Panc1 (cell line): ENCODE measurements around the gene IRF2BP1. TPM values are rescaled to one million over a fixed set of nuclear protein-coding genes. Genes with fewer than 3 reads are reported as not detected.

Experiments
- ATAC-seq: fragments of 200-7000 bp; cut with Tn5 transposase; 2 replicates; pipeline ENCODE4 v1.9.1; 2020; ENCODE audit warnings: mild to moderate bottlenecking, moderate library complexity
- BruUV-seq: library from RNA; stranded (reverse); fragments of 400-500 nt; replicated peaks from 2 replicates; lab custom pipeline; 2021; lab: Mats Ljungman, UMichigan
- CTCF ChIA-PET: fragments of 300-600 bp; sonication (Branson Sonifier 250); formaldehyde crosslinking; loops from one replicate; lab custom pipeline; 2022; ENCODE audit warnings: antibody characterized with exemption; lab: Charles Lee
- POLR2A ChIA-PET: fragments of 300-600 bp; sonication (Branson Sonifier 250); formaldehyde crosslinking; loops from one replicate; lab custom pipeline; 2022; ENCODE audit warnings: antibody characterized with exemption; lab: Charles Lee
- DNase-seq: peaks from one replicate; pipeline ENCODE4 v3.0.0-alpha.2; 2010; ENCODE audit warnings: low read depth, low spot score
- H3K27ac ChIP-seq: 2 replicates; pipeline ENCODE4 v1.5.1; 2011; ENCODE audit warnings: mild to moderate bottlenecking, low read length, inconsistent platforms
- H3K27me3 ChIP-seq: fragments of 200-500 bp; sonication (Bioruptor generic); 2 replicates; pipeline ENCODE4 v1.6.0; 2014; ENCODE audit warnings: low read length, inconsistent platforms; ENCODE audit not compliant: control insufficient read depth, insufficient read depth
- H3K36me3 ChIP-seq: fragments of 200-500 bp; sonication (Bioruptor generic); 2 replicates; pipeline ENCODE4 v1.5.1; 2014; ENCODE audit warnings: inconsistent platforms, mild to moderate bottlenecking, low read length, moderate library complexity; ENCODE audit not compliant: control insufficient read depth, insufficient read depth
- H3K4me1 ChIP-seq: 2 replicates; pipeline ENCODE4 v1.5.1; 2011; ENCODE audit warnings: inconsistent platforms, mild to moderate bottlenecking, low read length, moderate library complexity; ENCODE audit not compliant: control insufficient read depth, insufficient read depth
- H3K4me3 ChIP-seq, 2 experiments: 2 replicates each; pipeline ENCODE4 v1.5.1; 2011 to 2012; ENCODE audit warnings: low read depth in 2 of 2, low read length in 2 of 2, mild to moderate bottlenecking in 2 of 2, inconsistent platforms in 1 of 2, moderate library complexity in 1 of 2
- H3K9me3 ChIP-seq: fragments of 200-500 bp; sonication (Bioruptor generic); 2 replicates; pipeline ENCODE4 v1.5.1; 2014; ENCODE audit warnings: low read depth, mild to moderate bottlenecking, inconsistent platforms, low read length, moderate library complexity; ENCODE audit not compliant: control insufficient read depth, insufficient read depth
- POLR2AphosphoS5 ChIP-seq: IDR thresholded peaks from 2 replicates; pipeline ENCODE4 v1.6.1; 2012; ENCODE audit warnings: mild to moderate bottlenecking, low read depth, low read length, moderate library complexity
- REST ChIP-seq, 2 experiments: IDR thresholded peaks; 2 replicates each; pipeline ENCODE4 v1.6.1; 2011 to 2012; ENCODE audit warnings: low read depth in 2 of 2, control low read depth in 1 of 2, low read length in 1 of 2, mild to moderate bottlenecking in 1 of 2, moderate library complexity in 1 of 2; ENCODE audit not compliant: insufficient read depth in 1 of 2
- SIN3A ChIP-seq: IDR thresholded peaks from 2 replicates; pipeline ENCODE4 v1.6.1; 2012; ENCODE audit warnings: low read depth, mild to moderate bottlenecking, low read length, moderate library complexity, borderline replicate concordance; ENCODE audit not compliant: insufficient read depth
- TCF7L2 ChIP-seq: IDR thresholded peaks from 2 replicates; pipeline ENCODE4 v1.6.1; 2011; ENCODE audit warnings: mild to moderate bottlenecking, low read depth, low read length, inconsistent platforms
- in situ Hi-C: cut with HindIII; loops from 2 replicates; pipeline ENCODE4 v1.10.0; 2016; ENCODE audit warnings: low sequenced_read_pairs, low pct_unique_long_range_greater_than_20kb
- intact Hi-C: fragments of 100-400 bp; cut with micrococcal nuclease; formaldehyde crosslinking; loops from one replicate; pipeline ENCODE4 v1.10.0; 2022; ENCODE audit not compliant: unreplicated experiment
- total RNA-seq: library from RNA; stranded (reverse); gene quantifications from one replicate; pipeline ENCODE4 v1.2.1, GENCODE V29; 2021; ENCODE audit not compliant: unreplicated experiment
- TF ChIP-seq, protein P1 (sequence below): fragments of 450-650 bp; IDR thresholded peaks from 2 replicates; pipeline ENCODE4 v1.5.1; 2017; ENCODE audit warnings: mild to moderate bottlenecking

Gene IRF2BP1
- total RNA-seq, 1 experiment from 2014 or later: 21.9 TPM

- no peak overlapping the region for H3K27ac ChIP-seq
- CTCF ChIA-PET: no interaction called here
- POLR2A ChIA-PET: no interaction called here
- DNase-seq (no peak), ATAC-seq (no peak)
- no TSS peak for BruUV-seq
- H3K4me1 ChIP-seq: no peaks in the 10 kb centered on the region
- H3K4me3 ChIP-seq: no peak overlapping the region
- TF ChIP-seq POLR2AphosphoS5 (no peak), TCF7L2 (no peak)
- TF ChIP-seq, protein P1, sequence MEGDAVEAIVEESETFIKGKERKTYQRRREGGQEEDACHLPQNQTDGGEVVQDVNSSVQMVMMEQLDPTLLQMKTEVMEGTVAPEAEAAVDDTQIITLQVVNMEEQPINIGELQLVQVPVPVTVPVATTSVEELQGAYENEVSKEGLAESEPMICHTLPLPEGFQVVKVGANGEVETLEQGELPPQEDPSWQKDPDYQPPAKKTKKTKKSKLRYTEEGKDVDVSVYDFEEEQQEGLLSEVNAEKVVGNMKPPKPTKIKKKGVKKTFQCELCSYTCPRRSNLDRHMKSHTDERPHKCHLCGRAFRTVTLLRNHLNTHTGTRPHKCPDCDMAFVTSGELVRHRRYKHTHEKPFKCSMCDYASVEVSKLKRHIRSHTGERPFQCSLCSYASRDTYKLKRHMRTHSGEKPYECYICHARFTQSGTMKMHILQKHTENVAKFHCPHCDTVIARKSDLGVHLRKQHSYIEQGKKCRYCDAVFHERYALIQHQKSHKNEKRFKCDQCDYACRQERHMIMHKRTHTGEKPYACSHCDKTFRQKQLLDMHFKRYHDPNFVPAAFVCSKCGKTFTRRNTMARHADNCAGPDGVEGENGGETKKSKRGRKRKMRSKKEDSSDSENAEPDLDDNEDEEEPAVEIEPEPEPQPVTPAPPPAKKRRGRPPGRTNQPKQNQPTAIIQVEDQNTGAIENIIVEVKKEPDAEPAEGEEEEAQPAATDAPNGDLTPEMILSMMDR: no peak
- no peaks in the 10 kb centered on the region for H3K27me3 ChIP-seq
- H3K9me3 ChIP-seq: no peaks in the 10 kb centered on the region
- in situ Hi-C loops: no loop called here
- intact Hi-C loops: no loop called here
- H3K36me3 ChIP-seq: peaks cover 4% of the 10 kb centered on the region
Observed at GRCh38 chr19:45854167-45854778, 31.7 kb downstream of the IRF2BP1 start.

DNA sequence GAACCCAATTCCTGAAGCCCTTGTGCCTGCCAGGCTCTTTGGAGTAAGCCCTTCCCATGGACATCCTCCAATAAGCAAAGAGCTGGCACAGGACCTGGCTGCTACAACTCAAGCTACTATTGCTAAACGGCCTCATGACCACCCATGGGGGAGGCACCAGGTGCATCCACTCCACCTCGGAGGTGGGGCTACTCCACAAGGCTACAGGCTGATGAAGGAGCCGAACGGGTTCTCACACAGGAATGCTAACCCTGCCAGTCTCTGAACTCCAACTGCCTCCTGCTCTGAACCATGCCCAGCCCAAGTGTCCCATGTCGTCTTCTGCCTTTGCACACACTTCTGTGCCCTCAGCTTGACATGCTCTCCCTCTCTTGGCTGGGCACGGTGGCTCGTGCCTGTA lies 33.0 kb downstream of the IRF2BP1 start:
- no peak for ATAC-seq
- Histone ChIP-seq H3K27me3 (no peaks in the 10 kb centered on the region), H3K4me1 (no peaks in the 10 kb centered on the region), H3K27ac (no peak overlapping the region), H3K9me3 (no peaks in the 10 kb centered on the region), H3K36me3 (peaks cover 7% of the 10 kb centered on the region), H3K4me3 (no peak overlapping the region)
- intact Hi-C loops (no loop called here), in situ Hi-C loops (no loop called here)
- ChIA-PET POLR2A (no interaction called here), CTCF (no interaction called here)
- BruUV-seq: no TSS peak
- DNase-seq: no peak
- TF ChIP-seq SIN3A (no peak), REST (IDR thresholded peaks at IDR 0.05; ENCODE audit: insufficient read depth in 1 of 2, low read depth in 2 of 2, low read length in 1 of 2) (no peak), TCF7L2 (no peak), POLR2AphosphoS5 (no peak)
- TF ChIP-seq, protein P1: no peak
